Bronchial epithelial cell (primary cell): Measurements from ENCODE around the gene UGGT2. TPM values are rescaled to one million over a fixed set of nuclear protein-coding genes. Genes with fewer than 3 reads are reported as not detected.
"Not testable (repeated sequence)": the region's sequence is repeated elsewhere in the genome, so short reads cannot be mapped to it uniquely, and the experiment has no call there.

Source experiments
- DNase-seq: peaks from one replicate; pipeline ENCODE4 v3.0.0-alpha.2; 2010; ENCODE audit warnings: low read depth
- FAIRE-seq: peaks from 2 replicates; lab custom pipeline; 2011; peaks lifted over from hg19 to GRCh38; lab: Jason Lieb, UNC
- H3K27me3 ChIP-seq: 2 replicates; pipeline ENCODE4 v1.5.1; 2011; ENCODE audit warnings: low read length; ENCODE audit not compliant: control insufficient read depth, insufficient read depth
- H3K36me3 ChIP-seq: 2 replicates; pipeline ENCODE4 v1.5.1; 2011; ENCODE audit warnings: low read length; ENCODE audit not compliant: control insufficient read depth, insufficient read depth
- H3K4me3 ChIP-seq: 2 replicates; pipeline ENCODE4 v1.5.1; 2011; ENCODE audit warnings: mild to moderate bottlenecking, low read depth, low read length, control low read depth
- CTCF ChIP-seq: IDR thresholded peaks from 2 replicates; pipeline ENCODE4 v1.5.1; 2011; ENCODE audit warnings: mild to moderate bottlenecking, moderate library complexity, low read length, control low read depth, inconsistent platforms; ENCODE audit not compliant: insufficient read depth, severe bottlenecking
- total RNA-seq: library from RNA; depleted of rRNA; stranded (reverse); fragments of >200 nt; gene quantifications from 2 replicates; pipeline ENCODE4 v1.2.1, GENCODE V29; 2014

Gene UGGT2
- total RNA-seq, 1 donor from 2014 or later, result 25.3 TPM

- no peaks in the 10 kb centered on the region for H3K27me3 ChIP-seq
- FAIRE-seq, result no peak
- TF ChIP-seq CTCF, result no peak
- peaks cover 3% of the 10 kb centered on the region for H3K36me3 ChIP-seq
- H3K4me3 ChIP-seq, result no peak overlapping the region
- peak; percentile 63 for DNase-seq
Observed at GRCh38 chr13:95784161-95784899, 268.9 kb downstream of the UGGT2 start.

GRCh38 chr13:95783747-95784146 lies 269.5 kb downstream of the UGGT2 start:
- no peak for TF ChIP-seq CTCF
- FAIRE-seq (peak; percentile 72), DNase-seq (no peak)
- no peak overlapping the region for H3K4me3 ChIP-seq
- no peaks in the 10 kb centered on the region for H3K27me3 ChIP-seq
- H3K36me3 ChIP-seq, result peaks cover 3% of the 10 kb centered on the region

DNA sequence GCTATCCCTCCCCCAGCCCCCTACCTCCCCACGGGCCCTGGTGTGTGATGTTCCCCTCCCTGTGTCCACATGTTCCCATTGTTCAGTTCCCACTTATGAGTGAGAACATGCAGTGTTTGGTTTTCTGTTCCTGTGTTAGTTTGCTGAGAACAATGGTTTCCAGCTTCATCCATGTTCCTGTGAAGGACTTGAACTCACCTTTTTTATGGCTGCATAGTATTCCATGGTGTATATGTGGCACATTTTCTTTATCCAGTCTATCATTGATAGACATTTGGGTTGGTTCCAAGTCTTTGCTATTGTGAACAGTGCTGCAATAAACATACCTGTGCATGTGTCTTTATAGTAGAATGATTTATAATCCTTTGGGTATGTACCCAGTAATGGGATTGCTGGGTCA lies 271.3 kb downstream of the UGGT2 start:
- H3K4me3 ChIP-seq, H3K27me3 ChIP-seq, DNase-seq, H3K36me3 ChIP-seq, FAIRE-seq: not testable (repeated sequence)

GRCh38 chr13:95781016-95781415 lies 272.2 kb downstream of the UGGT2 start:
- Histone ChIP-seq H3K27me3 (no peaks in the 10 kb centered on the region), H3K4me3 (no peak overlapping the region), H3K36me3 (peaks cover 3% of the 10 kb centered on the region)
- DNase-seq, result no peak
- no peak for TF ChIP-seq CTCF
- no peak for FAIRE-seq

DNA sequence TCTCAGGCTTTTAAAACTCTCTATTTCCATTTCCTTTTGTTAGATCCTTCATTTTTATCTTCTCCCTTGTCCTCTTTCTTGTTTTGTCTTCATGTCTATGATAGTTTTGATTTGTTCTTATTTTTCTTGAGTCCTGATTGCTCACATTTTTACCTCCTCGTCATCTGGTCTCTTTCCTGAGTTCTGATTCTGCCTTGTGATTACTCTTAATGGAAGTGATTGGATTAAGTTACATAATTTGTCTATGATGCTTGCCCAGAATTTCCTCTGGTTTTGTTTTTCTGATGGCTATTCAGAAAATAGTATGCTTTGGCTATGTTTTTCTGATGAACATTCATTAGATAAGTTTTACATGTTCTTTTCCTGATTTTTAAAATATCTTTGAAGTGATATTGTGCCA lies 273.7 kb downstream of the UGGT2 start:
- FAIRE-seq (no peak), DNase-seq (no peak)
- H3K4me3 ChIP-seq, result no peak overlapping the region
- H3K36me3 ChIP-seq, result peaks cover 3% of the 10 kb centered on the region
- H3K27me3 ChIP-seq, result no peaks in the 10 kb centered on the region
- TF ChIP-seq CTCF, result no peak

DNA sequence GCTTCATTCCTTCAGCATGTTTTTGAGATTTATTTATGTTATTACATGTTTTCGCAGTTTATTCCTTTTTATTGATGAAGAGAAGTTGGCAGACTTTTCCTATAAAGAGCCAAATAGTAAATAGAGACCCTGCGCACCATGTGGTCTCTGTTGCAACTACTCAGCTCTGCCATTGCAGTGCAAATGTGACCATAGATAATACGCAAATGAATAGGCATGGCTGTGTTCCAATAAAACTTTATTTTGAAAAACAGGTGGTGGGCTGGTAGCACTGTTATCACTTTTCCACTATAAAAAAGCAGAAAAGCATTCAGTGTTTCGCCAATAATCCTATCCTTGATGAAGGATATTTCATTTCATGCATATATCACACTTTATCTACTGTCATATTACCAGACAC lies 281.3 kb downstream of the UGGT2 start:
- no peaks in the 10 kb centered on the region for H3K36me3 ChIP-seq
- no peak for FAIRE-seq
- no peak for TF ChIP-seq CTCF
- no peak for DNase-seq
- no peak overlapping the region for H3K4me3 ChIP-seq
- no peaks in the 10 kb centered on the region for H3K27me3 ChIP-seq
